SK-N-SH (cell line): ENCODE data around the gene GPR61. TPM values are rescaled to one million over a fixed set of nuclear protein-coding genes. Genes with fewer than 3 reads are reported as not detected.

ENCODE experiments used
- CTCF ChIA-PET: fragments of 300-600, 350-600 bp; formaldehyde crosslinking; extraction: SDS; loops from one replicate; lab custom pipeline; 2021; lab: Yijun Ruan, JAX
- POLR2A ChIA-PET: fragments of 350-600 bp; sonication (Branson Sonifier 250); formaldehyde crosslinking; extraction: SDS; loops from one replicate; lab custom pipeline; 2020; ENCODE audit warnings: antibody characterized with exemption, inconsistent platforms; lab: Yijun Ruan, JAX
- DNase-seq: peaks from one replicate; pipeline ENCODE4 v3.0.0; 2012
- H2AFZ ChIP-seq: fragments of 200-600 bp; sonication (generic); 2 replicates; pipeline ENCODE4 v1.8.1; 2016; ENCODE audit warnings: antibody characterized with exemption, mild to moderate bottlenecking, low read depth
- H3F3A ChIP-seq: fragments of 200-600 bp; sonication (generic); replicated peaks from 2 replicates; pipeline ENCODE3; 2016; ENCODE audit warnings: antibody characterized with exemption, mild to moderate bottlenecking; ENCODE audit not compliant: insufficient read depth
- H3K27ac ChIP-seq, 2 experiments: fragments of 200-500 bp in 1 of 2; fragments of 200-600 bp in 1 of 2; sonication (Bioruptor generic) in 1 of 2; sonication (generic), shearing (Covaris generic) in 1 of 2; 2 replicates each; pipeline versions ENCODE4 v1.5.1 to v1.6.1; 2014 to 2016; ENCODE audit warnings: low read depth in 2 of 2, inconsistent platforms in 1 of 2, low read length in 1 of 2, mild to moderate bottlenecking in 1 of 2, mixed read lengths in 1 of 2
- H3K27me3 ChIP-seq: fragments of 200-600 bp; sonication (generic), shearing (Covaris generic); 2 replicates; pipeline ENCODE4 v1.6.1; 2016; ENCODE audit warnings: mixed run types; ENCODE audit not compliant: insufficient read depth
- H3K36me3 ChIP-seq, 2 experiments: fragments of 200-500 bp in 1 of 2; fragments of 200-600 bp in 1 of 2; sonication (Bioruptor generic) in 1 of 2; sonication (generic) in 1 of 2; replicated peaks in 1 of 2; 2 replicates each; pipeline versions ENCODE3 to v1.5.1; 2014 to 2016; ENCODE audit warnings: low read length in 1 of 2, mild to moderate bottlenecking in 1 of 2; ENCODE audit not compliant: insufficient read depth in 2 of 2, control insufficient read depth in 1 of 2
- H3K4me1 ChIP-seq, 2 experiments: fragments of 200-500 bp in 1 of 2; fragments of 200-600 bp in 1 of 2; sonication (Bioruptor generic) in 1 of 2; sonication (generic), shearing (Covaris generic) in 1 of 2; 2 replicates each; pipeline versions ENCODE4 v1.5.1 to v1.6.1; 2014 to 2016; ENCODE audit warnings: low read depth in 1 of 2, low read length in 1 of 2, mixed run types in 1 of 2; ENCODE audit not compliant: insufficient read depth in 2 of 2, control insufficient read depth in 1 of 2
- H3K4me2 ChIP-seq: fragments of 200-600 bp; sonication (generic), shearing (Covaris generic); 2 replicates; pipeline ENCODE4 v1.6.1; 2017; ENCODE audit warnings: mixed run types
- H3K4me3 ChIP-seq, 2 experiments: fragments of 200-500 bp in 1 of 2; fragments of 200-600 bp in 1 of 2; sonication (Bioruptor generic) in 1 of 2; sonication (generic), shearing (Covaris generic) in 1 of 2; 2 replicates each; pipeline versions ENCODE4 v1.5.1 to v1.8.1; 2014 to 2016; ENCODE audit warnings: low read depth in 2 of 2, inconsistent platforms in 1 of 2, low read length in 1 of 2, mild to moderate bottlenecking in 1 of 2, mixed read lengths in 1 of 2, moderate library complexity in 1 of 2
- H3K79me2 ChIP-seq: fragments of 200-600 bp; sonication (generic); 2 replicates; pipeline ENCODE4 v1.8.1; 2017; ENCODE audit warnings: mild to moderate bottlenecking; ENCODE audit not compliant: insufficient read depth
- H3K9ac ChIP-seq: fragments of 200-600 bp; sonication (generic); 2 replicates; pipeline ENCODE4 v1.6.1; 2017; ENCODE audit warnings: mixed run types
- H3K9me2 ChIP-seq: fragments of 200-600 bp; sonication (generic); 2 replicates; pipeline ENCODE4 v1.6.1; 2017; ENCODE audit warnings: mixed run types
- H3K9me3 ChIP-seq: fragments of 200-600 bp; sonication (generic); 2 replicates; pipeline ENCODE4 v1.6.1; 2017; ENCODE audit warnings: mixed run types, mild to moderate bottlenecking, moderate library complexity
- H4K20me1 ChIP-seq: fragments of 200-600 bp; sonication (generic); 2 replicates; pipeline ENCODE4 v1.6.1; 2017; ENCODE audit warnings: mild to moderate bottlenecking, mixed run types; ENCODE audit not compliant: insufficient read depth
- EP300 ChIP-seq, 2 experiments: IDR thresholded peaks; 2 replicates each; pipeline versions ENCODE4 v1.4.0 to v1.6.1; 2012; ENCODE audit warnings: borderline replicate concordance in 1 of 2, low read depth in 1 of 2, low read length in 1 of 2
- FOXM1 ChIP-seq: IDR thresholded peaks from 2 replicates; pipeline ENCODE4 v1.4.0; 2012; ENCODE audit warnings: low read depth, mild to moderate bottlenecking
- NFIC ChIP-seq: IDR thresholded peaks from 2 replicates; pipeline ENCODE4 v1.4.0; 2012; ENCODE audit warnings: borderline replicate concordance
- RXRA ChIP-seq: IDR thresholded peaks from 2 replicates; pipeline ENCODE4 v1.4.0; 2012; ENCODE audit warnings: low read depth, mild to moderate bottlenecking, borderline replicate concordance
- TAF1 ChIP-seq: IDR thresholded peaks from 2 replicates; pipeline ENCODE4 v1.6.1; 2012; ENCODE audit warnings: low read depth, mild to moderate bottlenecking, low read length, moderate library complexity, borderline replicate concordance
- YY1 ChIP-seq: IDR thresholded peaks from 2 replicates; pipeline ENCODE4 v1.4.0; 2012; ENCODE audit warnings: low read depth, mild to moderate bottlenecking
- WGBS: methylation state at CpG from one replicate; pipeline ENCODE4 v1.1.6; 2017; ENCODE audit warnings: low lambda C conversion rate; 5-methylcytosine and 5-hydroxymethylcytosine counted together
- polyA plus RNA-seq, 3 experiments: library from polyadenylated mRNA; depleted of rRNA; stranded (reverse); fragments of >200 nt; gene quantifications; 2 replicates each; pipeline ENCODE4 v1.2.3, GENCODE V29; 2012
- TF ChIP-seq, protein P1 (sequence below): IDR thresholded peaks from 2 replicates; pipeline ENCODE4 v1.6.1; 2012; ENCODE audit warnings: mild to moderate bottlenecking, low read depth, low read length, moderate library complexity
- TF ChIP-seq, protein P2 (sequence below): fragments of 200-600 bp; sonication (generic); IDR thresholded peaks from 2 replicates; pipeline ENCODE4 v1.6.1; 2017; ENCODE audit warnings: antibody characterized with exemption, mild to moderate bottlenecking, moderate library complexity

The GPR61 gene
- polyA plus RNA-seq, 1 of the 3 experiments (the other 2 are of a cell fraction): not detected

DNA sequence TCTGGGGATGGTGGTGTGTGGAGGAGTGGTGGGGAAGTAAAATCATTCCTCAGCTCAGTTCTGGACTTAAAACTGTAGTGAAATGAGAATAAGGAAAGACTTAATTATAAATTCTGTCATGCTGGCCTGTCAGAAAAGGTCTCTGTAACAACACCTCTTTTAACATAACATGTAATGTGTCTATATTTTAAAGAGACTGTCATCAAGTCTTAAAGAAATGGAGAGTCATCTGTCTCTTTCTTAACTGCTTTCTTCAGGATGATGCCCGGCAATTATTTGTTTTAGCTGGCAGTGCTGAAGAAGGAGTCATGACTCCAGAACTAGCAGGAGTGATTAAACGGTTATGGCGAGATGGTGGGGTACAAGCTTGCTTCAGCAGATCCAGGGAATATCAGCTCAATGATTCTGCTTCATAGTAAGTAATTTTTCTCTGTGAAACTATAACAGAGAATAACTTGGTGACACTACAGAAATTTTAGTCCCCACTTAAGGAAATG lies 39.3 kb downstream of the GPR61 start (continued):
- TF ChIP-seq, protein P1, sequence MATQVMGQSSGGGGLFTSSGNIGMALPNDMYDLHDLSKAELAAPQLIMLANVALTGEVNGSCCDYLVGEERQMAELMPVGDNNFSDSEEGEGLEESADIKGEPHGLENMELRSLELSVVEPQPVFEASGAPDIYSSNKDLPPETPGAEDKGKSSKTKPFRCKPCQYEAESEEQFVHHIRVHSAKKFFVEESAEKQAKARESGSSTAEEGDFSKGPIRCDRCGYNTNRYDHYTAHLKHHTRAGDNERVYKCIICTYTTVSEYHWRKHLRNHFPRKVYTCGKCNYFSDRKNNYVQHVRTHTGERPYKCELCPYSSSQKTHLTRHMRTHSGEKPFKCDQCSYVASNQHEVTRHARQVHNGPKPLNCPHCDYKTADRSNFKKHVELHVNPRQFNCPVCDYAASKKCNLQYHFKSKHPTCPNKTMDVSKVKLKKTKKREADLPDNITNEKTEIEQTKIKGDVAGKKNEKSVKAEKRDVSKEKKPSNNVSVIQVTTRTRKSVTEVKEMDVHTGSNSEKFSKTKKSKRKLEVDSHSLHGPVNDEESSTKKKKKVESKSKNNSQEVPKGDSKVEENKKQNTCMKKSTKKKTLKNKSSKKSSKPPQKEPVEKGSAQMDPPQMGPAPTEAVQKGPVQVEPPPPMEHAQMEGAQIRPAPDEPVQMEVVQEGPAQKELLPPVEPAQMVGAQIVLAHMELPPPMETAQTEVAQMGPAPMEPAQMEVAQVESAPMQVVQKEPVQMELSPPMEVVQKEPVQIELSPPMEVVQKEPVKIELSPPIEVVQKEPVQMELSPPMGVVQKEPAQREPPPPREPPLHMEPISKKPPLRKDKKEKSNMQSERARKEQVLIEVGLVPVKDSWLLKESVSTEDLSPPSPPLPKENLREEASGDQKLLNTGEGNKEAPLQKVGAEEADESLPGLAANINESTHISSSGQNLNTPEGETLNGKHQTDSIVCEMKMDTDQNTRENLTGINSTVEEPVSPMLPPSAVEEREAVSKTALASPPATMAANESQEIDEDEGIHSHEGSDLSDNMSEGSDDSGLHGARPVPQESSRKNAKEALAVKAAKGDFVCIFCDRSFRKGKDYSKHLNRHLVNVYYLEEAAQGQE: no peak

DNA sequence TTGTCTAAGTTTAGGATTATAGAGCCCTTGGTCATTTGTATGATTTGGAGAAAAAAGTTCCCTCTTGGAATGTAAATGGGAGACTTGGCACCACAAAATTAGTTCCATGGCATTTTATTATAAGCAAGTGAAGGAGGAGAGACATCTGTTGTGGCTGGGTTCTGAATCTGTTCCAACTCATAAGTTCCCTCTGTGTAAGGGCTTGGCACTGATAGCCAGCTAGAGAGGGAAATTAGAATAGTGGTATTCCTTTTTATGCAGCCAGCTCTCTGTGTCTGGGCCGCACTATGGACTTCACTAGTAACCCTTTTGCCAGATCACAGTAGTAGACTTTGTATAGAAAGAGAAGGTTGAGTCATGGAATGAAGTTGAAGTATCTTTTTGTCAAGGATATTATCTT lies 39.8 kb downstream of the GPR61 start:
- Histone ChIP-seq H4K20me1 (peaks cover 11% of the 10 kb centered on the region), H3F3A (peaks cover 18% of the 10 kb centered on the region), H3K9ac (no peak overlapping the region), H3K9me3 (no peaks in the 10 kb centered on the region), H3K79me2 (peaks cover 94% of the 10 kb centered on the region), H3K4me2 (no peak overlapping the region), H3K4me1 (no peaks in the 10 kb centered on the region), H3K27me3 (no peaks in the 10 kb centered on the region), H3K4me3 (no peak overlapping the region), H3K9me2 (no peaks in the 10 kb centered on the region), H3K27ac (peak overlapping the region in 1 of 2 experiments; percentile 26; a peak in 1 of 4 replicates), H2AFZ (no peak overlapping the region), H3K36me3 (peaks cover 44 to 91% of the 10 kb centered on the region in 2 experiments)
- ChIA-PET POLR2A (no interaction called here), CTCF (interaction anchor here (1.0 to 2.0 kb wide), 9 partner anchors 19 to 82 kb away, joined by 3 to 8 read pairs (median 5); partner anchors contain the start of genes AMPD2, GNAI3 and GNAT2)
- TF ChIP-seq, protein P2, sequence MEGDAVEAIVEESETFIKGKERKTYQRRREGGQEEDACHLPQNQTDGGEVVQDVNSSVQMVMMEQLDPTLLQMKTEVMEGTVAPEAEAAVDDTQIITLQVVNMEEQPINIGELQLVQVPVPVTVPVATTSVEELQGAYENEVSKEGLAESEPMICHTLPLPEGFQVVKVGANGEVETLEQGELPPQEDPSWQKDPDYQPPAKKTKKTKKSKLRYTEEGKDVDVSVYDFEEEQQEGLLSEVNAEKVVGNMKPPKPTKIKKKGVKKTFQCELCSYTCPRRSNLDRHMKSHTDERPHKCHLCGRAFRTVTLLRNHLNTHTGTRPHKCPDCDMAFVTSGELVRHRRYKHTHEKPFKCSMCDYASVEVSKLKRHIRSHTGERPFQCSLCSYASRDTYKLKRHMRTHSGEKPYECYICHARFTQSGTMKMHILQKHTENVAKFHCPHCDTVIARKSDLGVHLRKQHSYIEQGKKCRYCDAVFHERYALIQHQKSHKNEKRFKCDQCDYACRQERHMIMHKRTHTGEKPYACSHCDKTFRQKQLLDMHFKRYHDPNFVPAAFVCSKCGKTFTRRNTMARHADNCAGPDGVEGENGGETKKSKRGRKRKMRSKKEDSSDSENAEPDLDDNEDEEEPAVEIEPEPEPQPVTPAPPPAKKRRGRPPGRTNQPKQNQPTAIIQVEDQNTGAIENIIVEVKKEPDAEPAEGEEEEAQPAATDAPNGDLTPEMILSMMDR: no peak
- TF ChIP-seq NFIC: no peak
- DNase-seq: no peak
- WGBS: 94% methylated on average over 1 of the region's 1 CpG

DNA sequence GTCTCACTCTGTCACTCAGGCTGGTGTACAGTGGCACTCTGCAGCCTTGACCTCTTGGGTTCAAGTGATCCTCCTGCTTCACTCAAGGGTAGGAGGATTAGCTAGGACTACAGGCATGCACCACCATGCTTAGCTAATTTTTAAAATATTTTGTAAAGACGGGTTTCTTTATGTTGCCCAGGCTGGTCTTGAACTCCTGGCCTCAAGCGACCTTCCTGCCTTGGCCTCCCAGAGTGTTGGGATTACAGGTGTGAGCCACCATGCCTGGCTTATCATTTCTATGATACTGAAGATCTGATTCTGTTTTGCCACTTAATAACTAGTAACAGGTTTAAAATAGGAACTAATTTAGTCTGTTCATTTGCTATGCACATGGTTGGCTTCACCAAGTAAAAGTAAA lies 42.3 kb downstream of the GPR61 start:
- Histone ChIP-seq H3K9me3 (no peaks in the 10 kb centered on the region), H3K27me3 (no peaks in the 10 kb centered on the region), H3K9me2 (no peaks in the 10 kb centered on the region), H2AFZ (no peak overlapping the region), H3F3A (peaks cover 14% of the 10 kb centered on the region), H3K9ac (no peak overlapping the region), H3K4me3 (no peak overlapping the region)
- POLR2A ChIA-PET: no interaction called here
- DNase-seq: no peak
- TF ChIP-seq TAF1 (no peak), EP300 (IDR thresholded peaks at IDR 0.05; ENCODE audit: borderline replicate concordance in 1 of 2, low read depth in 1 of 2, low read length in 1 of 2) (no peak), YY1 (no peak), RXRA (no peak), FOXM1 (no peak)
- TF ChIP-seq, protein P2: no peak
- TF ChIP-seq, all 33 proteins: peak for 0
- peaks cover 11% of the 10 kb centered on the region for H4K20me1 ChIP-seq
- peaks cover 61 to 94% of the 10 kb centered on the region in 2 experiments for H3K36me3 ChIP-seq
- H3K27ac ChIP-seq: no peak overlapping the region
- no peaks in the 10 kb centered on the region for H3K4me1 ChIP-seq
- no peak overlapping the region for H3K4me2 ChIP-seq
- CTCF ChIA-PET: interaction anchor here (0.6 to 1.4 kb wide), 3 partner anchors 12 to 1266 kb away, joined by 3 read pairs; no protein-coding TSS in a partner anchor
- peaks cover 88% of the 10 kb centered on the region for H3K79me2 ChIP-seq
- 100% methylated on average over 2 of the region's 2 CpGs for WGBS
